ENCODE data around the gene UNC13C.

The UNC13C gene

GRCh38 chr15:54127574-54127973 is 149.3 kb downstream of the UNC13C start:
- no peak for DNase-seq

GRCh38 chr15:54131410-54131809 is 153.2 kb downstream of the UNC13C start:
- no peak for DNase-seq

- no peak for DNase-seq
These were observed 170.9 kb downstream of the UNC13C start for GRCh38 chr15:54149115-54149531.

GRCh38 chr15:54150255-54150654 is 172.0 kb downstream of the UNC13C start:
- DNase-seq, result no peak

GRCh38 chr15:54159012-54159411 is 180.8 kb downstream of the UNC13C start:
- no peak for DNase-seq

- no peak for DNase-seq
These were observed 209.1 kb downstream of the UNC13C start for GRCh38 chr15:54187325-54187724.

- DNase-seq, result no peak
These were observed 219.8 kb downstream of the UNC13C start for GRCh38 chr15:54197995-54198394.

GRCh38 chr15:54206586-54207321 is 228.5 kb downstream of the UNC13C start:
- no peak for DNase-seq

GRCh38 chr15:54208786-54209185 is 230.5 kb downstream of the UNC13C start:
- no peak for DNase-seq

GRCh38 chr15:54212635-54213034 is 234.4 kb downstream of the UNC13C start:
- DNase-seq, result no peak

GRCh38 chr15:54226455-54226854 is 248.2 kb downstream of the UNC13C start:
- no peak for DNase-seq

GRCh38 chr15:54227569-54227968 is 249.3 kb downstream of the UNC13C start:
- DNase-seq, result no peak

GRCh38 chr15:54250326-54250725 is 272.1 kb downstream of the UNC13C start:
- DNase-seq, result no peak

GRCh38 chr15:54256190-54256589 is 277.9 kb downstream of the UNC13C start:
- DNase-seq, result no peak

- DNase-seq, result no peak
These were observed 295.7 kb downstream of the UNC13C start for GRCh38 chr15:54273928-54274327.

- no peak for DNase-seq
These were observed 299.6 kb downstream of the UNC13C start for GRCh38 chr15:54277834-54278233.

GRCh38 chr15:54280726-54281125 is 302.5 kb downstream of the UNC13C start:
- DNase-seq, result no peak

- no peak for DNase-seq
These were observed 304.1 kb downstream of the UNC13C start for GRCh38 chr15:54282228-54282836.

GRCh38 chr15:54288049-54288448 is 309.8 kb downstream of the UNC13C start:
- no peak for DNase-seq

GRCh38 chr15:54289590-54290136 is 311.4 kb downstream of the UNC13C start:
- no peak for DNase-seq

- no peak for DNase-seq
These were observed 320.2 kb downstream of the UNC13C start for GRCh38 chr15:54298396-54298795.

GRCh38 chr15:54304321-54304720 is 326.1 kb downstream of the UNC13C start:
- DNase-seq, result no peak

- no peak for DNase-seq
These were observed 326.9 kb downstream of the UNC13C start for GRCh38 chr15:54305138-54305537.

GRCh38 chr15:54307252-54307902 is 329.1 kb downstream of the UNC13C start:
- no peak for DNase-seq
